MM.1S (cell line): ENCODE data around the gene NEXN.

Source experiments
- CTCF ChIP-seq: fragments of 300-600 bp; sonication (generic); IDR thresholded peaks from 2 replicates; pipeline ENCODE4 v1.5.1; 2016; ENCODE audit warnings: antibody characterized with exemption, low read length, mixed read lengths
- EZH2phosphoT487 ChIP-seq: fragments of 300-600 bp; sonication (generic); IDR thresholded peaks from 2 replicates; pipeline ENCODE4 v1.6.1; 2018; ENCODE audit warnings: antibody characterized with exemption, low read length

- TF ChIP-seq CTCF (no peak), EZH2phosphoT487 (no peak)
Observed at GRCh38 chr1:77977989-77978292, 89.5 kb downstream of the NEXN start.
